SK-N-SH treated with all-trans-retinoic acid at 6 μM for 48 hours (cell line): Measurements from ENCODE around the gene TSHZ1.

Experiments used
- ESRRG ChIP-seq: fragments of 250-450 bp; sonication (Bioruptor Pico); IDR thresholded peaks from 2 replicates; pipeline ENCODE4 v1.6.1; 2021; ENCODE audit warnings: mild to moderate bottlenecking
- GLIS3 ChIP-seq: fragments of 250-450 bp; sonication (Bioruptor Pico); IDR thresholded peaks from 2 replicates; pipeline ENCODE4 v1.5.0; 2020; ENCODE audit warnings: mild to moderate bottlenecking, moderate library complexity
- PPARA ChIP-seq: fragments of 250-450 bp; sonication (Bioruptor Pico); IDR thresholded peaks from 2 replicates; pipeline ENCODE4 v1.5.0; 2020; ENCODE audit warnings: mild to moderate bottlenecking, borderline replicate concordance
- TOX ChIP-seq: fragments of 250-450 bp; sonication (Bioruptor Pico); IDR thresholded peaks from 2 replicates; pipeline ENCODE4 v1.8.0; 2021; ENCODE audit warnings: mild to moderate bottlenecking, moderate library complexity, borderline replicate concordance
- ZFP30 ChIP-seq: fragments of 450-650 bp; formaldehyde crosslinking; IDR thresholded peaks from 2 replicates; pipeline ENCODE4 v1.5.0; 2022; ENCODE audit warnings: mild to moderate bottlenecking, moderate library complexity
- ZNF8 ChIP-seq: fragments of 450-650 bp; formaldehyde crosslinking; IDR thresholded peaks from 2 replicates; pipeline ENCODE4 v1.5.0; 2020; ENCODE audit warnings: mild to moderate bottlenecking, moderate library complexity
- TF ChIP-seq, protein P1 (sequence below): fragments of 250-450 bp; sonication (Bioruptor Pico); IDR thresholded peaks from 2 replicates; pipeline ENCODE4 v1.8.0; 2020; ENCODE audit warnings: mild to moderate bottlenecking, moderate library complexity, borderline replicate concordance
- TF ChIP-seq, protein P2 (sequence below): fragments of 250-450 bp; sonication (Bioruptor Pico); IDR thresholded peaks from 2 replicates; pipeline ENCODE4 v1.5.0; 2020; ENCODE audit warnings: mild to moderate bottlenecking, moderate library complexity
- TF ChIP-seq, protein P3 (sequence below): fragments of 250-450 bp; sonication (Bioruptor Pico); IDR thresholded peaks from 2 replicates; pipeline ENCODE4 v1.8.0; 2021; ENCODE audit warnings: low read depth, mild to moderate bottlenecking, moderate library complexity, borderline replicate concordance

DNA sequence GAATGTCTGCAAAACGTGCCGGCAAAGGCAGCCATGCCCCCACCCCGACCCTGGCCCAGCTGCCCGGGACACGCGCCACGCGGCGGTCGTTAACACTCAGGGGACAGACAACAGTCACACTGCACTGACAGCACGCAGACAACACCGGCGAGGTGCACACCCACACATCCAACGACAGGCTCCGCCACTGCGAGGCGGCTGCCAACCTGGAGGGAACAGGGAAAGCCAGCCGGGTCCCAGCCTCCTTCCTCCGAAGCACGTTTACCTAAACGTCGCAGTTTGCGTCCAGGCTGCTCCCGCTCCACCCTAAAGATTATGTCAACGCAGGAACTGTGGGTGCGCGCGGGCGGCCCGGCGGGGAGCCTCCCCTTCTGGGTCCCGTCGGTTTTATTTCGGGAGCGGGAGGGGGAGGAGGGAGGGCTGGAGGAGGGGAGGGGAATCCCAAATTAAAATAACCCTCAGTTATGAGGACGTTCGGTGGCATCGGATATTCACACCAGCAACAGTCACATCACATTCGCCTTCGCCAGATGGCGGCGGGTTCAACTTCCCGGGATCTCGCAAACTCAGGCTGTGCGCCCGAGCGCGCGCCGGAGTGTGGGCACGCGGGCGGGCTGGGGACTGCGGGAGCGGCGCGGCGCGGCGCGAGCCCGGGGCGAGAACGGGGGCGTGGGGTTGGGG is 2.3 kb upstream of the TSHZ1 start:
- TF ChIP-seq ZFP30 (CRISPR knock-in tag): no peak
- no peak for TF ChIP-seq TOX (CRISPR knock-in tag)
- TF ChIP-seq, protein P1, sequence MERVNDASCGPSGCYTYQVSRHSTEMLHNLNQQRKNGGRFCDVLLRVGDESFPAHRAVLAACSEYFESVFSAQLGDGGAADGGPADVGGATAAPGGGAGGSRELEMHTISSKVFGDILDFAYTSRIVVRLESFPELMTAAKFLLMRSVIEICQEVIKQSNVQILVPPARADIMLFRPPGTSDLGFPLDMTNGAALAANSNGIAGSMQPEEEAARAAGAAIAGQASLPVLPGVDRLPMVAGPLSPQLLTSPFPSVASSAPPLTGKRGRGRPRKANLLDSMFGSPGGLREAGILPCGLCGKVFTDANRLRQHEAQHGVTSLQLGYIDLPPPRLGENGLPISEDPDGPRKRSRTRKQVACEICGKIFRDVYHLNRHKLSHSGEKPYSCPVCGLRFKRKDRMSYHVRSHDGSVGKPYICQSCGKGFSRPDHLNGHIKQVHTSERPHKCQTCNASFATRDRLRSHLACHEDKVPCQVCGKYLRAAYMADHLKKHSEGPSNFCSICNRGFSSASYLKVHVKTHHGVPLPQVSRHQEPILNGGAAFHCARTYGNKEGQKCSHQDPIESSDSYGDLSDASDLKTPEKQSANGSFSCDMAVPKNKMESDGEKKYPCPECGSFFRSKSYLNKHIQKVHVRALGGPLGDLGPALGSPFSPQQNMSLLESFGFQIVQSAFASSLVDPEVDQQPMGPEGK: no peak
- TF ChIP-seq, protein P2, sequence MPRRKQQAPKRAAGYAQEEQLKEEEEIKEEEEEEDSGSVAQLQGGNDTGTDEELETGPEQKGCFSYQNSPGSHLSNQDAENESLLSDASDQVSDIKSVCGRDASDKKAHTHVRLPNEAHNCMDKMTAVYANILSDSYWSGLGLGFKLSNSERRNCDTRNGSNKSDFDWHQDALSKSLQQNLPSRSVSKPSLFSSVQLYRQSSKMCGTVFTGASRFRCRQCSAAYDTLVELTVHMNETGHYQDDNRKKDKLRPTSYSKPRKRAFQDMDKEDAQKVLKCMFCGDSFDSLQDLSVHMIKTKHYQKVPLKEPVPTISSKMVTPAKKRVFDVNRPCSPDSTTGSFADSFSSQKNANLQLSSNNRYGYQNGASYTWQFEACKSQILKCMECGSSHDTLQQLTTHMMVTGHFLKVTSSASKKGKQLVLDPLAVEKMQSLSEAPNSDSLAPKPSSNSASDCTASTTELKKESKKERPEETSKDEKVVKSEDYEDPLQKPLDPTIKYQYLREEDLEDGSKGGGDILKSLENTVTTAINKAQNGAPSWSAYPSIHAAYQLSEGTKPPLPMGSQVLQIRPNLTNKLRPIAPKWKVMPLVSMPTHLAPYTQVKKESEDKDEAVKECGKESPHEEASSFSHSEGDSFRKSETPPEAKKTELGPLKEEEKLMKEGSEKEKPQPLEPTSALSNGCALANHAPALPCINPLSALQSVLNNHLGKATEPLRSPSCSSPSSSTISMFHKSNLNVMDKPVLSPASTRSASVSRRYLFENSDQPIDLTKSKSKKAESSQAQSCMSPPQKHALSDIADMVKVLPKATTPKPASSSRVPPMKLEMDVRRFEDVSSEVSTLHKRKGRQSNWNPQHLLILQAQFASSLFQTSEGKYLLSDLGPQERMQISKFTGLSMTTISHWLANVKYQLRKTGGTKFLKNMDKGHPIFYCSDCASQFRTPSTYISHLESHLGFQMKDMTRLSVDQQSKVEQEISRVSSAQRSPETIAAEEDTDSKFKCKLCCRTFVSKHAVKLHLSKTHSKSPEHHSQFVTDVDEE: no peak
- no peak for TF ChIP-seq ESRRG (CRISPR knock-in tag)
- TF ChIP-seq ZNF8 (CRISPR knock-in tag): no peak
- TF ChIP-seq, protein P3, sequence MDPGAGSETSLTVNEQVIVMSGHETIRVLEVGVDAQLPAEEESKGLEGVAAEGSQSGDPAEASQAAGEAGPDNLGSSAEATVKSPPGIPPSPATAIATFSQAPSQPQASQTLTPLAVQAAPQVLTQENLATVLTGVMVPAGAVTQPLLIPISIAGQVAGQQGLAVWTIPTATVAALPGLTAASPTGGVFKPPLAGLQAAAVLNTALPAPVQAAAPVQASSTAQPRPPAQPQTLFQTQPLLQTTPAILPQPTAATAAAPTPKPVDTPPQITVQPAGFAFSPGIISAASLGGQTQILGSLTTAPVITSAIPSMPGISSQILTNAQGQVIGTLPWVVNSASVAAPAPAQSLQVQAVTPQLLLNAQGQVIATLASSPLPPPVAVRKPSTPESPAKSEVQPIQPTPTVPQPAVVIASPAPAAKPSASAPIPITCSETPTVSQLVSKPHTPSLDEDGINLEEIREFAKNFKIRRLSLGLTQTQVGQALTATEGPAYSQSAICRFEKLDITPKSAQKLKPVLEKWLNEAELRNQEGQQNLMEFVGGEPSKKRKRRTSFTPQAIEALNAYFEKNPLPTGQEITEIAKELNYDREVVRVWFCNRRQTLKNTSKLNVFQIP (CRISPR knock-in tag): no peak
- no peak for TF ChIP-seq PPARA (CRISPR knock-in tag)
- no peak for TF ChIP-seq GLIS3 (CRISPR knock-in tag)
